Measurements from ENCODE around the gene KAT5. TPM values are rescaled to one million over a fixed set of nuclear protein-coding genes. Genes with fewer than 3 reads are reported as not detected.
A peak's percentile ranks its signal among the peaks of the same experiment; 100 is the strongest.

Gene KAT5
- total and polyA plus RNA-seq, 2 of the 13 experiments (the other 11 are each of a cell fraction or from before 2014, with no cell fraction given), result 35.2 to 48.3 TPM

- ChIA-PET CTCF (ENCODE audit: low intra/inter-chr PET ratio, low total read pairs) (interaction anchor here (1.3 to 2.9 kb wide), 5 partner anchors 32 to 276 kb away, joined by 4 to 40 read pairs (median 8); partner anchors contain the start of gene AP5B1), POLR2A (interaction anchor here (0.7 to 2.7 kb wide), 24 partner anchors 8 to 577 kb away, joined by 3 to 56 read pairs (median 6); partner anchors contain the start of genes BANF1, CCDC85B, CFL1 and EIF1AD)
- DNase-seq (ENCODE audit: low spot score), result no peak
- no peak for FAIRE-seq
- peak; percentile 81; the same call in 2 of the 3 replicates for ATAC-seq
- Histone ChIP-seq H3K9me3 (ENCODE audit: low read length) (no peaks in the 10 kb centered on the region), H3K4me1 (ENCODE audit: insufficient read depth, low read length) (peaks cover 29% of the 10 kb centered on the region), H4K20me1 (ENCODE audit: insufficient read depth, low read length) (no peaks in the 10 kb centered on the region), H3K4me2 (ENCODE audit: low read depth, low read length) (peak overlapping the region; percentile 81), H3K79me2 (ENCODE audit: insufficient read depth, low read length) (peaks cover 5% of the 10 kb centered on the region), H3K4me3 (replicated peaks in 1 of 3; ENCODE audit: insufficient read depth in 1 of 3, low read depth in 2 of 3, low read length in 3 of 3) (peak overlapping the region; percentile 61 to 80 (median 66)), H3K36me3 (replicated peaks in 1 of 2; ENCODE audit: control insufficient read depth in 1 of 2, insufficient read depth in 2 of 2, low read length in 2 of 2) (peaks cover 20 to 43% of the 10 kb centered on the region in 2 experiments), H3K9ac (ENCODE audit: insufficient read depth, low read depth, low read length) (peak overlapping the region; percentile 78), H2AFZ (ENCODE audit: low read length) (no peak overlapping the region), H3K27me3 (ENCODE audit: control insufficient read depth in 1 of 2, insufficient read depth in 2 of 2, low read length in 2 of 2) (no peaks in the 10 kb centered on the region; a peak in 1 of 5 replicates), H3K27ac (ENCODE audit: extremely low read length, insufficient read depth, low read length) (peak overlapping the region; percentile 96)
- BruUV-seq (replicated peaks), result TSS peak; percentile 58
- 59% methylated on average over 9 of the region's 11 CpGs for WGBS (ENCODE audit: low lambda C conversion rate)
- intact Hi-C loops (cut with micrococcal nuclease; ENCODE audit: unreplicated experiment), result loop anchor here (1.0 kb wide), 1 partner anchor 59 kb away; no protein-coding TSS in a partner anchor
- in situ Hi-C loops (cut with HindIII; ENCODE audit: extremely low pct_ligation_motif_present, low pct_unique_long_range_greater_than_20kb), result loop anchor here (10.0 kb wide), 2 partner anchors 102 to 272 kb away; no protein-coding TSS in a partner anchor
- TF ChIP-seq ZNF121 (CRISPR knock-in tag; IDR thresholded peaks at IDR 0.05), result peak; percentile 93
- TF ChIP-seq ZNF781 (CRISPR knock-in tag; IDR thresholded peaks at IDR 0.05; ENCODE audit: borderline replicate concordance, not compliant biosample characterization), result no peak
- TF ChIP-seq PHF20 (CRISPR knock-in tag; IDR thresholded peaks at IDR 0.05), result no peak
- no peak for TF ChIP-seq TBX2 (CRISPR knock-in tag; IDR thresholded peaks at IDR 0.05; ENCODE audit: borderline replicate concordance)
- no peak for TF ChIP-seq TP53 (CRISPR knock-in tag; conservative IDR thresholded peaks at IDR 0.05)
- no peak for TF ChIP-seq ZNF432 (CRISPR knock-in tag; IDR thresholded peaks at IDR 0.05; ENCODE audit: borderline replicate concordance)
- TF ChIP-seq REXO4 (CRISPR knock-in tag; IDR thresholded peaks at IDR 0.05; ENCODE audit: borderline replicate concordance), result no peak
- 0 out of 2 replicates have a peak, but pooled peaks have one; percentile 21 for TF ChIP-seq ZNF782 (CRISPR knock-in tag; IDR thresholded peaks at IDR 0.05; ENCODE audit: borderline replicate concordance)
- TF ChIP-seq PRDM15 (CRISPR knock-in tag; IDR thresholded peaks at IDR 0.05), result peak; percentile 82
- no peak for TF ChIP-seq ZNF234 (CRISPR knock-in tag; conservative IDR thresholded peaks at IDR 0.05)
- TF ChIP-seq GTF3A (CRISPR knock-in tag; conservative IDR thresholded peaks at IDR 0.05), result 0 out of 2 replicates have a peak, but pooled peaks have one; percentile 28
- TF ChIP-seq ZNF318 (CRISPR knock-in tag; IDR thresholded peaks at IDR 0.05), result 0 out of 2 replicates have a peak, but pooled peaks have one; percentile 68
Observed at GRCh38 chr11:65712633-65713076, 603 bp downstream of the KAT5 start.
